ENCODE data around the gene LRP2.
A peak's percentile ranks its signal among the peaks of the same experiment; 100 is the strongest.

DNA sequence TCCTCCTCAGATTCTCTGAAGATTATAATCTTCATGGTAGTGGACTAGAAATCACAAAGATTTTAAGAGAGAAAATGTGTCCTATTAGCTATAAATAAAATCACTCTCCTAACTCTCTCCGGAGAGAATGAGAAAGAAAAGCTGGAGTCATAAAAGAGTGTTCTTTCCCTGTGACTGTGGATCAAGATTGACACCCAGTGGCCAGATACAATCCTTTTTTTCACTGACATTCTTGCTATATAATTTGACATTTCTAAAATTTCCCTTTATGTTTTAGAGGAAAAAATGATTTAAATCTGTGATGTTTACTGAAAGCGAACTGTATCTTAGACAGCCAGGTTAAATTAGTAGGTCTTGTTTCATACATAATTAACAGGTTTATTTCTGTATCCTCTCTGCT is 35.4 kb upstream of the LRP2 start:
- TF ChIP-seq, protein P1, sequence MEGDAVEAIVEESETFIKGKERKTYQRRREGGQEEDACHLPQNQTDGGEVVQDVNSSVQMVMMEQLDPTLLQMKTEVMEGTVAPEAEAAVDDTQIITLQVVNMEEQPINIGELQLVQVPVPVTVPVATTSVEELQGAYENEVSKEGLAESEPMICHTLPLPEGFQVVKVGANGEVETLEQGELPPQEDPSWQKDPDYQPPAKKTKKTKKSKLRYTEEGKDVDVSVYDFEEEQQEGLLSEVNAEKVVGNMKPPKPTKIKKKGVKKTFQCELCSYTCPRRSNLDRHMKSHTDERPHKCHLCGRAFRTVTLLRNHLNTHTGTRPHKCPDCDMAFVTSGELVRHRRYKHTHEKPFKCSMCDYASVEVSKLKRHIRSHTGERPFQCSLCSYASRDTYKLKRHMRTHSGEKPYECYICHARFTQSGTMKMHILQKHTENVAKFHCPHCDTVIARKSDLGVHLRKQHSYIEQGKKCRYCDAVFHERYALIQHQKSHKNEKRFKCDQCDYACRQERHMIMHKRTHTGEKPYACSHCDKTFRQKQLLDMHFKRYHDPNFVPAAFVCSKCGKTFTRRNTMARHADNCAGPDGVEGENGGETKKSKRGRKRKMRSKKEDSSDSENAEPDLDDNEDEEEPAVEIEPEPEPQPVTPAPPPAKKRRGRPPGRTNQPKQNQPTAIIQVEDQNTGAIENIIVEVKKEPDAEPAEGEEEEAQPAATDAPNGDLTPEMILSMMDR (IDR thresholded peaks at IDR 0.05) = peak in 2 of 6 experiments; percentile 38 to 46
- TF ChIP-seq POLR2AphosphoS5 (IDR thresholded peaks at IDR 0.05) = no peak

Measured in upper lobe of left lung (tissue), 4 donors.